ENCODE data around the gene CGNL1.

CGNL1 gene

GRCh38 chr15:57553526-57553925 is 177.2 kb downstream of the CGNL1 start:
- no peak for DNase-seq

GRCh38 chr15:57554063-57554811 is 177.9 kb downstream of the CGNL1 start:
- DNase-seq, result no peak

GRCh38 chr15:57554812-57555179 is 178.5 kb downstream of the CGNL1 start:
- no peak for DNase-seq

- no peak for DNase-seq
These were observed 179.0 kb downstream of the CGNL1 start for GRCh38 chr15:57555270-57555669.

- DNase-seq, result no peak
These were observed 179.7 kb downstream of the CGNL1 start for GRCh38 chr15:57556040-57556439.

- no peak for DNase-seq
These were observed 181.0 kb downstream of the CGNL1 start for GRCh38 chr15:57557267-57557666.

- no peak for DNase-seq
These were observed 181.5 kb downstream of the CGNL1 start for GRCh38 chr15:57557810-57558209.

- peak; percentile 79 for DNase-seq
These were observed 183.6 kb downstream of the CGNL1 start for GRCh38 chr15:57559875-57560274.

GRCh38 chr15:57561041-57561711 is 184.9 kb downstream of the CGNL1 start:
- DNase-seq, result peak; percentile 73

GRCh38 chr15:57562196-57562769 is 186.0 kb downstream of the CGNL1 start:
- no peak for DNase-seq

- no peak for DNase-seq
These were observed 187.1 kb downstream of the CGNL1 start for GRCh38 chr15:57563416-57563815.

- DNase-seq, result peak; percentile 27
These were observed 189.0 kb downstream of the CGNL1 start for GRCh38 chr15:57565311-57565710.

- DNase-seq, result no peak
These were observed 190.5 kb downstream of the CGNL1 start for GRCh38 chr15:57566834-57567233.

GRCh38 chr15:57567891-57568290 is 191.6 kb downstream of the CGNL1 start:
- DNase-seq, result no peak

GRCh38 chr15:57568299-57568698 is 192.0 kb downstream of the CGNL1 start:
- DNase-seq, result no peak

- DNase-seq, result no peak
These were observed 194.0 kb downstream of the CGNL1 start for GRCh38 chr15:57570340-57570739.

GRCh38 chr15:57570994-57571393 is 194.7 kb downstream of the CGNL1 start:
- DNase-seq, result no peak

- DNase-seq, result no peak
These were observed 195.4 kb downstream of the CGNL1 start for GRCh38 chr15:57571725-57572124.

- no peak for DNase-seq
These were observed 196.2 kb downstream of the CGNL1 start for GRCh38 chr15:57572468-57572867.

GRCh38 chr15:57573151-57573550 is 196.8 kb downstream of the CGNL1 start:
- DNase-seq, result no peak

GRCh38 chr15:57575363-57575762 is 199.1 kb downstream of the CGNL1 start:
- DNase-seq, result no peak

- DNase-seq, result no peak
These were observed 202.1 kb downstream of the CGNL1 start for GRCh38 chr15:57578288-57578900.

GRCh38 chr15:57580428-57580827 is 204.1 kb downstream of the CGNL1 start:
- no peak for DNase-seq

- DNase-seq, result no peak
These were observed 204.6 kb downstream of the CGNL1 start for GRCh38 chr15:57580866-57581265.
